SU-DHL-6 (cell line): ENCODE data around the gene MED23.

Experiments used
- EZH2phosphoT487 ChIP-seq: fragments of 200-600 bp; sonication (generic), shearing (Covaris generic); conservative IDR thresholded peaks from 2 replicates; pipeline ENCODE4 v1.6.1; 2018; ENCODE audit warnings: mild to moderate bottlenecking, antibody characterized with exemption, low read length, moderate library complexity, mixed read lengths
- TF ChIP-seq, protein P1 (sequence below): fragments of 200-600 bp; sonication (generic); IDR thresholded peaks from one replicate; pipeline ENCODE4 v1.5.1; 2017; ENCODE audit warnings: antibody characterized with exemption, mild to moderate bottlenecking, low read length, moderate library complexity; ENCODE audit not compliant: insufficient read depth, poor library complexity, severe bottlenecking

DNA sequence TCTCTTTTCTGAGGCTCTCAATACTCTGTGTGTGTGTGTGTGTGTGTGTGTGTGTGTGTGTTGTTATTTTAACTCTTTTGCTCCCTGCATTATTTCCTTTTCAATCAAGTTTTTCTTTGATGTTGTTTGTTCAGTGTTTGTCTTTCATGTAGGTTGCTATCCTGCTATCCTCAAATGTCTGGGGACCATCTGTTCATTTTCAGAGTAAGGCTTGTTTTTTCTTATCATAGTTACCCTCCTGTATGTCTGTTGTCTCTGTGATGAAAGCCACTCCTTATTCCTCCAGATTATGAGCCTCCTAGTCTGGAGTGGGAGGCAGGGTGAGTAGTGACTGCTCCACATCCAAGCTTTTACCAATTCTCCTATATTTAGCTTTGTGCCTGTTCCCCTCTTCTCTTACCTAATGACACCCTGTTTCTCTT lies 18.2 kb upstream of the MED23 start:
- TF ChIP-seq, protein P1, sequence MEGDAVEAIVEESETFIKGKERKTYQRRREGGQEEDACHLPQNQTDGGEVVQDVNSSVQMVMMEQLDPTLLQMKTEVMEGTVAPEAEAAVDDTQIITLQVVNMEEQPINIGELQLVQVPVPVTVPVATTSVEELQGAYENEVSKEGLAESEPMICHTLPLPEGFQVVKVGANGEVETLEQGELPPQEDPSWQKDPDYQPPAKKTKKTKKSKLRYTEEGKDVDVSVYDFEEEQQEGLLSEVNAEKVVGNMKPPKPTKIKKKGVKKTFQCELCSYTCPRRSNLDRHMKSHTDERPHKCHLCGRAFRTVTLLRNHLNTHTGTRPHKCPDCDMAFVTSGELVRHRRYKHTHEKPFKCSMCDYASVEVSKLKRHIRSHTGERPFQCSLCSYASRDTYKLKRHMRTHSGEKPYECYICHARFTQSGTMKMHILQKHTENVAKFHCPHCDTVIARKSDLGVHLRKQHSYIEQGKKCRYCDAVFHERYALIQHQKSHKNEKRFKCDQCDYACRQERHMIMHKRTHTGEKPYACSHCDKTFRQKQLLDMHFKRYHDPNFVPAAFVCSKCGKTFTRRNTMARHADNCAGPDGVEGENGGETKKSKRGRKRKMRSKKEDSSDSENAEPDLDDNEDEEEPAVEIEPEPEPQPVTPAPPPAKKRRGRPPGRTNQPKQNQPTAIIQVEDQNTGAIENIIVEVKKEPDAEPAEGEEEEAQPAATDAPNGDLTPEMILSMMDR = no peak
- no peak for TF ChIP-seq EZH2phosphoT487
